Measurements from ENCODE around the gene NFIX. TPM values are rescaled to one million over a fixed set of nuclear protein-coding genes. Genes with fewer than 3 reads are reported as not detected.
A peak's percentile ranks its signal among the peaks of the same experiment; 100 is the strongest.

Gene NFIX
- total and polyA plus RNA-seq, 9 of the 15 experiments (the other 6 are each of a cell fraction or from before 2014, with no cell fraction given), result 0.28 to 26.8 (median 5.4) TPM

DNA sequence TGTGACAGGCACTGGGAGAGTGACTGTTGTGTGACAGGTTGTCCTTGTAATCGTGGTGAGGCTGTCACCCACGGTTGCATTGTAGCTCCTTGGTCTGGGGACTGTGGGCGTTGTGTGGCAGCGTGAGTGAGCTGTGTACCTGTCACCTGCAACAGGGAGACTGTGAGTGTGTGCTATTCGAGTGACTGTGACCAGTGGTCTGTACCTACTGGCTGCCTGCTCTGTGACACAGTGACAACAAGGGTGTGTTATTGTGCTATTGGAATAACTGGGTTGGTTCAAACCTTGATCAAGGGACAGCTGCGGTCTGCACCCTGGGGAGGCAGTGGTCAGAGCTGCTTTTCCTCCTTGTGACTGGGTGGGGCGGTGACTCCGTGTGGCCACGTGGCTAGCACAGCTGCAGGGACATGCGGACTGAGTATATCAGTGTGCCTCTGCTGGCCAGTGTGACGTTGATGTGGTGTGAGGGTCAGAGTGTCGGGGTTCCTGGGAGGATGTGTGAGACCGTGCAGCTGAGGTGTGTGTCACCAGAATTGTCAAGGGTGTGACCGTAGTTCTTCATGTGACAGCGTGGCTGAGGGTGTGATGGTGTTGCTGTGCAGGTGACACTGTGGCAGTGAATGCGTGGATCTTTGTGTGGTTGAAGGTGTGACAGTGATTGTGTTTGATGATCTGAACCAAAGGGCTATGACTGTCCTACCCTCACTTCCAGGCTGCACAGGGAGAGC lies 10.1 kb upstream of the NFIX start (continued):
- TF ChIP-seq, protein P1, sequence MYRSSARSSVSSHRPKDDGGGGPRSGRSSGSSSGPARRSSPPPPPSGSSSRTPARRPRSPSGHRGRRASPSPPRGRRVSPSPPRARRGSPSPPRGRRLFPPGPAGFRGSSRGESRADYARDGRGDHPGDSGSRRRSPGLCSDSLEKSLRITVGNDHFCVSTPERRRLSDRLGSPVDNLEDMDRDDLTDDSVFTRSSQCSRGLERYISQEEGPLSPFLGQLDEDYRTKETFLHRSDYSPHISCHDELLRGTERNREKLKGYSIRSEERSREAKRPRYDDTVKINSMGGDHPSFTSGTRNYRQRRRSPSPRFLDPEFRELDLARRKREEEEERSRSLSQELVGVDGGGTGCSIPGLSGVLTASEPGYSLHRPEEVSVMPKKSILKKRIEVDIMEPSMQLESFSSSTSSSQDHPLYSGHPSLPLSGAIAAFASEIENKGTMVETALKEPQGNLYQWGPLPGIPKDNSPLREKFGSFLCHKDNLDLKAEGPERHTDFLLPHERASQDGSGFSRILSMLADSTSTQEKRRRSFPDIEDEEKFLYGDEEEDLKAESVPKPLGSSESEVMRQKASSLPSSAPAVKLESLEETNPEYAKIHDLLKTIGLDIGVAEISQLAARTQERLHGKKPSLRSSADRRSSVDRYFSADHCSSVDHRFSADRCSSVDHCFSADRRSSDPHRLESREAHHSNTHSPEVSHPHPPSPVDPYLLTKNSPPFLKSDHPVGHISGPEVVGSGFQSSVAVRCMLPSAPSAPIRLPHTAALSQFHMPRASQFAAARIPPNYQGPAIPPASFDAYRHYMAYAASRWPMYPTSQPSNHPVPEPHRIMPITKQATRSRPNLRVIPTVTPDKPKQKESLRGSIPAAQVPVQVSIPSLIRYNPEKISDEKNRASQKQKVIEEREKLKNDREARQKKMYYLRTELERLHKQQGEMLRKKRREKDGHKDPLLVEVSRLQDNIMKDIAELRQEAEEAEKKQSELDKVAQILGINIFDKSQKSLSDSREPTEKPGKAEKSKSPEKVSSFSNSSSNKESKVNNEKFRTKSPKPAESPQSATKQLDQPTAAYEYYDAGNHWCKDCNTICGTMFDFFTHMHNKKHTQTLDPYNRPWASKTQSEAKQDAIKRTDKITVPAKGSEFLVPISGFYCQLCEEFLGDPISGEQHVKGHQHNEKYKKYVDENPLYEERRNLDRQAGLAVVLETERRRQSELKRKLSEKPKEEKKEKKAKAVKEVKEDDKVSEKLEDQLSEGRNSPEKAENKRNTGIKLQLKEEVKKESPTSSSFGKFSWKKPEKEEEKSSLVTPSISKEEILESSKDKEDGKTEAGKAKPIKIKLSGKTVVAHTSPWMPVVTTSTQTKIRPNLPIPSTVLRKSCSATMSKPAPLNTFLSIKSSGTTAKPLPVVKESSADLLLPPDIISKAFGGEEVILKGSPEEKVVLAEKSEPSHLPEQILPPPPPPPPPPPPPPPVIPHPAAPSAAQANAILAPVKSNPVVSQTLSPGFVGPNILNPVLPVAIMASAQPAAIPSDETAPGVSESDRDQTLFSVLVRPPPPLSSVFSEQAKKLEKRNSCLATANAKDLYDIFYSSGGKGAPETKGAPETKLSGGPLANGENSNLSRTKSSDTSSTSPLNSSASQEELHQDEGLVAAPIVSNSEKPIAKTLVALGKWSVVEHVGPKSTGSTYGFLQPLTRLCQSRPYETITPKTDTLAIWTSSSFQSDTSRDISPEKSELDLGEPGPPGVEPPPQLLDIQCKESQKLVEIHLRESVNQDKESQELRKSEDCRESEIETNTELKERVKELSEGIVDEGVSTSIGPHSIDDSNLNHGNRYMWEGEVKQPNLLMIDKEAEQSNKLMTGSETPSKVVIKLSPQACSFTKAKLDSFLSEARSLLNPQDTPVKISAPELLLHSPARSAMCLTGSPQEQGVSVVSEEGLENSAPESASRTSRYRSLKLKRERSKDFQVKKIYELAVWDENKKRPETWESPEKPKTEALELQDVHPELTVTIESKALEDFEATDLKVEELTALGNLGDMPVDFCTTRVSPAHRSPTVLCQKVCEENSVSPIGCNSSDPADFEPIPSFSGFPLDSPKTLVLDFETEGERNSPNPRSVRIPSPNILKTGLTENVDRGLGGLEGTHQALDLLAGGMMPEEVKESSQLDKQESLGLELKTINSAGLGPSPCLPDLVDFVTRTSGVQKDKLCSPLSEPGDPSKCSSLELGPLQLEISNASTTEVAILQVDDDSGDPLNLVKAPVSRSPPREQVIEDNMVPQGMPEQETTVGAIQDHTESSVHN (IDR thresholded peaks at IDR 0.05; ENCODE audit: borderline replicate concordance in 1 of 2, low read depth in 1 of 2), result peak in 1 of 2 experiments; percentile 79; a peak in 1 of 4 replicates
- TF ChIP-seq, protein P2, sequence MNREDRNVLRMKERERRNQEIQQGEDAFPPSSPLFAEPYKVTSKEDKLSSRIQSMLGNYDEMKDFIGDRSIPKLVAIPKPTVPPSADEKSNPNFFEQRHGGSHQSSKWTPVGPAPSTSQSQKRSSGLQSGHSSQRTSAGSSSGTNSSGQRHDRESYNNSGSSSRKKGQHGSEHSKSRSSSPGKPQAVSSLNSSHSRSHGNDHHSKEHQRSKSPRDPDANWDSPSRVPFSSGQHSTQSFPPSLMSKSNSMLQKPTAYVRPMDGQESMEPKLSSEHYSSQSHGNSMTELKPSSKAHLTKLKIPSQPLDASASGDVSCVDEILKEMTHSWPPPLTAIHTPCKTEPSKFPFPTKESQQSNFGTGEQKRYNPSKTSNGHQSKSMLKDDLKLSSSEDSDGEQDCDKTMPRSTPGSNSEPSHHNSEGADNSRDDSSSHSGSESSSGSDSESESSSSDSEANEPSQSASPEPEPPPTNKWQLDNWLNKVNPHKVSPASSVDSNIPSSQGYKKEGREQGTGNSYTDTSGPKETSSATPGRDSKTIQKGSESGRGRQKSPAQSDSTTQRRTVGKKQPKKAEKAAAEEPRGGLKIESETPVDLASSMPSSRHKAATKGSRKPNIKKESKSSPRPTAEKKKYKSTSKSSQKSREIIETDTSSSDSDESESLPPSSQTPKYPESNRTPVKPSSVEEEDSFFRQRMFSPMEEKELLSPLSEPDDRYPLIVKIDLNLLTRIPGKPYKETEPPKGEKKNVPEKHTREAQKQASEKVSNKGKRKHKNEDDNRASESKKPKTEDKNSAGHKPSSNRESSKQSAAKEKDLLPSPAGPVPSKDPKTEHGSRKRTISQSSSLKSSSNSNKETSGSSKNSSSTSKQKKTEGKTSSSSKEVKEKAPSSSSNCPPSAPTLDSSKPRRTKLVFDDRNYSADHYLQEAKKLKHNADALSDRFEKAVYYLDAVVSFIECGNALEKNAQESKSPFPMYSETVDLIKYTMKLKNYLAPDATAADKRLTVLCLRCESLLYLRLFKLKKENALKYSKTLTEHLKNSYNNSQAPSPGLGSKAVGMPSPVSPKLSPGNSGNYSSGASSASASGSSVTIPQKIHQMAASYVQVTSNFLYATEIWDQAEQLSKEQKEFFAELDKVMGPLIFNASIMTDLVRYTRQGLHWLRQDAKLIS (CRISPR knock-in tag; IDR thresholded peaks at IDR 0.05), result no peak
- no peak for TF ChIP-seq ARNT (IDR thresholded peaks at IDR 0.05)
- peak; percentile 80 for TF ChIP-seq SAP30 (IDR thresholded peaks at IDR 0.05; ENCODE audit: borderline replicate concordance, insufficient read depth, low read depth, low read length, poor library complexity, severe bottlenecking)
- TF ChIP-seq NUFIP1 (IDR thresholded peaks at IDR 0.05; ENCODE audit: partially characterized antibody), result no peak
- TF ChIP-seq, protein P3, sequence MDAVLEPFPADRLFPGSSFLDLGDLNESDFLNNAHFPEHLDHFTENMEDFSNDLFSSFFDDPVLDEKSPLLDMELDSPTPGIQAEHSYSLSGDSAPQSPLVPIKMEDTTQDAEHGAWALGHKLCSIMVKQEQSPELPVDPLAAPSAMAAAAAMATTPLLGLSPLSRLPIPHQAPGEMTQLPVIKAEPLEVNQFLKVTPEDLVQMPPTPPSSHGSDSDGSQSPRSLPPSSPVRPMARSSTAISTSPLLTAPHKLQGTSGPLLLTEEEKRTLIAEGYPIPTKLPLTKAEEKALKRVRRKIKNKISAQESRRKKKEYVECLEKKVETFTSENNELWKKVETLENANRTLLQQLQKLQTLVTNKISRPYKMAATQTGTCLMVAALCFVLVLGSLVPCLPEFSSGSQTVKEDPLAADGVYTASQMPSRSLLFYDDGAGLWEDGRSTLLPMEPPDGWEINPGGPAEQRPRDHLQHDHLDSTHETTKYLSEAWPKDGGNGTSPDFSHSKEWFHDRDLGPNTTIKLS (IDR thresholded peaks at IDR 0.05; ENCODE audit: borderline replicate concordance, low read depth), result peak; percentile 87
- TF ChIP-seq, protein P4, sequence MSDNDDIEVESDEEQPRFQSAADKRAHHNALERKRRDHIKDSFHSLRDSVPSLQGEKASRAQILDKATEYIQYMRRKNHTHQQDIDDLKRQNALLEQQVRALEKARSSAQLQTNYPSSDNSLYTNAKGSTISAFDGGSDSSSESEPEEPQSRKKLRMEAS (CRISPR knock-in tag; IDR thresholded peaks at IDR 0.05), result peak; percentile 100
- TF ChIP-seq, protein P5, sequence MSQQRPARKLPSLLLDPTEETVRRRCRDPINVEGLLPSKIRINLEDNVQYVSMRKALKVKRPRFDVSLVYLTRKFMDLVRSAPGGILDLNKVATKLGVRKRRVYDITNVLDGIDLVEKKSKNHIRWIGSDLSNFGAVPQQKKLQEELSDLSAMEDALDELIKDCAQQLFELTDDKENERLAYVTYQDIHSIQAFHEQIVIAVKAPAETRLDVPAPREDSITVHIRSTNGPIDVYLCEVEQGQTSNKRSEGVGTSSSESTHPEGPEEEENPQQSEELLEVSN (IDR thresholded peaks at IDR 0.05; ENCODE audit: borderline replicate concordance in 1 of 2, extremely low read depth in 1 of 2, insufficient read depth in 1 of 2, insufficient read length in 1 of 2, low read depth in 1 of 2, low read length in 1 of 2, poor library complexity in 1 of 2, severe bottlenecking in 1 of 2), result peak; percentile 78 to 87
